ENCODE results near the gene LRRC71. TPM values are rescaled to one million over a fixed set of nuclear protein-coding genes. Genes with fewer than 3 reads are reported as not detected.

Gene LRRC71
- total and polyA plus RNA-seq, 2 of the 4 experiments (the other 2 are of a cell fraction), result 0.50 TPM; not detected in 1

- Histone ChIP-seq H4K91ac (ENCODE audit: insufficient read depth, low read depth, low read length) (no peak overlapping the region), H2AFZ (replicated peaks; ENCODE audit: low read length, poor library complexity) (no peak overlapping the region), H2AK5ac (ENCODE audit: low read depth, low read length) (no peak overlapping the region), H4K20me1 (ENCODE audit: insufficient read depth, low read length) (peaks cover 4% of the 10 kb centered on the region; the same call in 1 of the 2 replicates), H3K4me2 (ENCODE audit: low read depth, low read length) (no peak overlapping the region), H3K79me1 (ENCODE audit: low read depth in 1 of 2, low read length in 2 of 2) (no peaks in the 10 kb centered on the region), H3K9ac (ENCODE audit: low read depth, low read length) (no peak overlapping the region), H3K4me1 (ENCODE audit: control insufficient read depth, insufficient read depth, low read length) (no peaks in the 10 kb centered on the region), H3K9me3 (ENCODE audit: control insufficient read depth, insufficient read depth, low read length) (no peaks in the 10 kb centered on the region), H3K4ac (ENCODE audit: low read depth, low read length) (no peak overlapping the region), H4K5ac (ENCODE audit: low read depth, low read length) (no peak overlapping the region), H2BK15ac (ENCODE audit: low read depth, low read length) (no peak overlapping the region), H4K8ac (ENCODE audit: low read depth in 2 of 2, low read length in 2 of 2) (no peak overlapping the region), H3K27ac (ENCODE audit: insufficient read depth, low read length) (no peak overlapping the region), H3K4me3 (ENCODE audit: insufficient read depth, low read depth, low read length) (no peak overlapping the region), H3K14ac (replicated peaks; ENCODE audit: low read depth, low read length) (no peak overlapping the region), H2BK120ac (ENCODE audit: low read depth, low read length) (no peak overlapping the region), H2BK5ac (ENCODE audit: low read depth, low read length, poor library complexity, severe bottlenecking) (no peak overlapping the region), H3K23ac (ENCODE audit: low read depth, low read length) (no peak overlapping the region), H3K56ac (ENCODE audit: extremely low read depth, insufficient read depth, low read length) (no peak overlapping the region), H3K18ac (ENCODE audit: low read depth, low read length) (no peak overlapping the region), H3K9me1 (ENCODE audit: insufficient read depth, low read length) (no peaks in the 10 kb centered on the region), H3K36me3 (ENCODE audit: control insufficient read depth, insufficient read depth, low read length) (no peaks in the 10 kb centered on the region), H2AK9ac (replicated peaks; ENCODE audit: low read depth, low read length, poor library complexity) (no peak overlapping the region), H3K27me3 (ENCODE audit: control insufficient read depth, insufficient read depth, low read length) (peaks cover 93% of the 10 kb centered on the region), H2BK20ac (ENCODE audit: low read depth, low read length) (no peak overlapping the region)
- DNase-seq (no peak), ATAC-seq (ENCODE audit: low read depth) (no peak)
- intact Hi-C loops (cut with micrococcal nuclease), result no loop called here
- in situ Hi-C loops (cut with MboI; ENCODE audit: low sequenced_read_pairs), result loop anchor here (10.0 kb wide), 1 partner anchor 186 kb away; no protein-coding TSS in a partner anchor
- POLR2A ChIA-PET (ENCODE audit: unreplicated experiment), result no interaction called here
- TF ChIP-seq MXI1 (IDR thresholded peaks at IDR 0.05; ENCODE audit: borderline replicate concordance, low read depth, low read length) (no peak), FOS (IDR thresholded peaks at IDR 0.05; ENCODE audit: low read depth, low read length) (no peak), USF2 (IDR thresholded peaks at IDR 0.05; ENCODE audit: low read depth, low read length) (no peak), MAZ (IDR thresholded peaks at IDR 0.05; ENCODE audit: borderline replicate concordance, low read depth, low read length) (no peak), MAFK (IDR thresholded peaks at IDR 0.05; ENCODE audit: low read depth, low read length) (no peak), SMC3 (IDR thresholded peaks at IDR 0.05; ENCODE audit: low read depth, low read length) (no peak), RAD21 (IDR thresholded peaks at IDR 0.05; ENCODE audit: low read length) (no peak), BHLHE40 (IDR thresholded peaks at IDR 0.05; ENCODE audit: low read depth, low read length) (no peak)
- CTCF ChIA-PET, result interaction anchor here (1.1 to 1.2 kb wide), 3 partner anchors 20 to 82 kb away, joined by 4 read pairs; no protein-coding TSS in a partner anchor
- no TSS peak for BruUV-seq (replicated peaks)
- dilution Hi-C loops (cut with HindIII; ENCODE audit: low sequenced_read_pairs, unreplicated experiment), result no loop called here
- WGBS, 2 experiments (ENCODE audit: extremely low coverage in 2 of 2, insufficient read length in 1 of 2), result no CpG with 5 or more reads among the region's 5 CpGs
Observed at GRCh38 chr1:156880473-156880872, 40.0 kb upstream of the LRRC71 start.

Measured in IMR-90 (cell line).